ENCODE results near the gene EPS15.
A peak's percentile ranks its signal among the peaks of the same experiment; 100 is the strongest.

The EPS15 gene

GRCh38 chr1:51349862-51350261 is 169.2 kb downstream of the EPS15 start:
- Histone ChIP-seq H3K4me1 (ENCODE audit: insufficient read depth, low read length) (peaks cover 5% of the 10 kb centered on the region; the same call in 1 of the 2 replicates), H3K9ac (ENCODE audit: low read depth, low read length) (no peak overlapping the region), H3K9me3 (ENCODE audit: control insufficient read depth, insufficient read depth, low read length) (no peaks in the 10 kb centered on the region), H3K36me3 (ENCODE audit: insufficient read depth, low read length) (no peaks in the 10 kb centered on the region)

GRCh38 chr1:51348147-51348527 is 170.9 kb downstream of the EPS15 start:
- peaks cover 5% of the 10 kb centered on the region; the same call in 1 of the 2 replicates for H3K4me1 ChIP-seq (ENCODE audit: insufficient read depth, low read length)
- H3K9me3 ChIP-seq (ENCODE audit: control insufficient read depth, insufficient read depth, low read length), result no peaks in the 10 kb centered on the region
- no peaks in the 10 kb centered on the region for H3K36me3 ChIP-seq (ENCODE audit: insufficient read depth, low read length)
- no peak overlapping the region for H3K9ac ChIP-seq (ENCODE audit: low read depth, low read length)

- peaks cover 5% of the 10 kb centered on the region; the same call in 1 of the 2 replicates for H3K4me1 ChIP-seq (ENCODE audit: insufficient read depth, low read length)
These were observed 171.5 kb downstream of the EPS15 start for GRCh38 chr1:51347398-51348146.

GRCh38 chr1:51346086-51346942 is 172.8 kb downstream of the EPS15 start:
- Histone ChIP-seq H3K36me3 (ENCODE audit: insufficient read depth, low read length) (no peaks in the 10 kb centered on the region), H3K4me1 (ENCODE audit: insufficient read depth, low read length) (peaks cover 5% of the 10 kb centered on the region; the same call in 1 of the 2 replicates), H3K9me3 (ENCODE audit: control insufficient read depth, insufficient read depth, low read length) (no peaks in the 10 kb centered on the region), H3K9ac (ENCODE audit: low read depth, low read length) (no peak overlapping the region)

More at GRCh38 chr1:51347398-51348146, 171.5 kb downstream of the EPS15 start:
- no peaks in the 10 kb centered on the region for H3K36me3 ChIP-seq (ENCODE audit: insufficient read depth, low read length)
- H3K9ac ChIP-seq (ENCODE audit: low read depth, low read length), result no peak overlapping the region
- no peaks in the 10 kb centered on the region for H3K9me3 ChIP-seq (ENCODE audit: control insufficient read depth, insufficient read depth, low read length)

GRCh38 chr1:51345300-51345687 is 173.8 kb downstream of the EPS15 start:
- Histone ChIP-seq H3K9me3 (ENCODE audit: control insufficient read depth, insufficient read depth, low read length) (no peaks in the 10 kb centered on the region), H3K9ac (ENCODE audit: low read depth, low read length) (peak overlapping the region; percentile 69; the same call in 1 of the 2 replicates), H3K4me1 (ENCODE audit: insufficient read depth, low read length) (peaks cover 5% of the 10 kb centered on the region; the same call in 1 of the 2 replicates), H3K36me3 (ENCODE audit: insufficient read depth, low read length) (no peaks in the 10 kb centered on the region)

DNA sequence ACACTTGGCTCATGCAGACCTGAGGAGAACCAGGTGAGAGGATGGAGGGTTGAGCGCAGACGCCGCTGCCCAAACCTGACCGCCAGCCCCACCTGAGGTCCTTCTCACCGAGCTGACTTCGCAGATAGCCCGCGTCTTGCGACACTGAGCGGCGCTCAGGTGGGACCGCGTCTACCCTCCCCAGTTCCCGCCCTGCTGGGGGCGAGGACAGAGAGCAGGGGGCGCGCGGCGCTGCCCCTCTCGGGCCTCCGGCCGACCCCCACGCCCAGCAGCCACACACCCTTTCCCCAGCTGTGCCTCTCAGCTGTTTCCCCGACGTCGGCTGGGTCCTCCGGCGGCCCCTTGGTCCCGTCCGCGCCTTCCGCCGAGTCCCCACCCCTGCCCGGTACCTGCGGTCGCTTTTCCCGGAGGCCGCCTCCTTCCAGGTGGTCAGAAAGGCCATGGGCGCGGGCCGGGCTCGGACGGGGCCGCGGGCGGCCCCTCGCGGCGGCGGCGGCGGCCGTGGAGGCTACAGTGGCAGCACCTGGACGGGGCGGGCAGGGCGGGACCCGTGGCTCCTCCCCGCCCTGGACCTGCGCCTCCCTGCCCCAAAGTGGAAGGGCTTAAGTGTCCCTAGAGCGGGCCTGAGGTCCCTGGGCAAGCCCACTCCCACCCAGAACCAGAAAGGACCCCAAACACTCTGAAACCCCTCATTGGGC is 174.3 kb downstream of the EPS15 start:
- Histone ChIP-seq H3K36me3 (ENCODE audit: insufficient read depth, low read length) (no peaks in the 10 kb centered on the region), H3K4me1 (ENCODE audit: insufficient read depth, low read length) (peaks cover 5% of the 10 kb centered on the region; the same call in 1 of the 2 replicates), H3K9ac (ENCODE audit: low read depth, low read length) (peak overlapping the region; percentile 69; the same call in 1 of the 2 replicates), H3K9me3 (ENCODE audit: control insufficient read depth, insufficient read depth, low read length) (no peaks in the 10 kb centered on the region)

DNA sequence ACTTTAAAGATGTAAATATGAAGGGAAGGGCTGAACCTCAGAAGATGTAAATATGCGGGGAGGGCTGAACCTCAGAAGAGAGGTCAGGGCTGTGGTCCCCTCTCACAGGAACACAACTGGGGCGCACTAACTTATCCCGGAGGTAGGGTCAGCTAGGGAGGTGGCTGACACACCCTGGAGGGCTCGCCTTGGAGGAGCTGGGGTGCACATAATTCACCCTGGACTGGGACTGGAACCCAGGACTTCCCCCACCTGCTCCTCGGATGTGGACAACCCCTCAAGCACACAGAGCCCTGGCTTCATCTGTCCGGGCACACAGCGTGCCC is 174.8 kb downstream of the EPS15 start:
- Histone ChIP-seq H3K9ac (ENCODE audit: low read depth, low read length) (peak overlapping the region; percentile 69; the same call in 1 of the 2 replicates), H3K36me3 (ENCODE audit: insufficient read depth, low read length) (no peaks in the 10 kb centered on the region)

GRCh38 chr1:51343624-51344023 is 175.4 kb downstream of the EPS15 start:
- H3K9ac ChIP-seq (ENCODE audit: low read depth, low read length), result no peak overlapping the region
- H3K36me3 ChIP-seq (ENCODE audit: insufficient read depth, low read length), result no peaks in the 10 kb centered on the region
- H3K4me1 ChIP-seq (ENCODE audit: insufficient read depth, low read length), result peaks cover 5% of the 10 kb centered on the region; the same call in 1 of the 2 replicates
- no peaks in the 10 kb centered on the region for H3K9me3 ChIP-seq (ENCODE audit: control insufficient read depth, insufficient read depth, low read length)

More for the DNA sequence above, 174.8 kb downstream of the EPS15 start:
- Histone ChIP-seq H3K4me1 (ENCODE audit: insufficient read depth, low read length) (peaks cover 5% of the 10 kb centered on the region; the same call in 1 of the 2 replicates), H3K9me3 (ENCODE audit: control insufficient read depth, insufficient read depth, low read length) (no peaks in the 10 kb centered on the region)

DNA sequence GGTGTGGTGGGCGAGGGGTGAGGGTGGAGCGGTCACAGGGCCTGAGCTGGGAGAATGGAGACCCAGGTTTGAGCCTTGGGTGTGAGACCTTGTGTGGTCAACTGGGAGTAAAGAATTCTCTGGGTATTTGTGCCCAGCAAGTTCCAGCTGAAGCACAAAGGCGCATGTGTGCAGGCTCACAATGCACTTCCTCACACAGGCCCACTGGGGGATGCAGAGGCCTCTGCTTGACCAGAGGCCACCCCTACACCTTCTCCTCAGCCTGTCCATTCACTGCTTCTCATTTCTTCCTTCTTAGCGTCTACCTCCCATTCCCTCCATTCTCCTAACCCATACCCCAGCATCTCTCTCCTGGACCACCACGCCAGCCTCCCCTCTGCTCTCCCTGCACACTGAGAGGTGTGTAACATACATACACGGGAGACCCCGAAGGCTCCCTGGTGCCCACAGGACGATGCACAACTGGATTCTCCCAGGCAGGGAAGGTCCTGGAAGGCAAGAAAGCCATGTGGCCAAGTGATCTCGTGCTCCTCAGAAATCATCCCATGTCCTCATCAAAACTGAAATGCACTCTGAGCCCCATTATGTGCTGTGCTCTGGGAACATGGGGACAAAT is 176.4 kb downstream of the EPS15 start:
- Histone ChIP-seq H3K4me1 (ENCODE audit: insufficient read depth, low read length) (peaks cover 5% of the 10 kb centered on the region; the same call in 1 of the 2 replicates), H3K9me3 (ENCODE audit: control insufficient read depth, insufficient read depth, low read length) (no peaks in the 10 kb centered on the region), H3K9ac (ENCODE audit: low read depth, low read length) (no peak overlapping the region), H3K36me3 (ENCODE audit: insufficient read depth, low read length) (no peaks in the 10 kb centered on the region)

DNA sequence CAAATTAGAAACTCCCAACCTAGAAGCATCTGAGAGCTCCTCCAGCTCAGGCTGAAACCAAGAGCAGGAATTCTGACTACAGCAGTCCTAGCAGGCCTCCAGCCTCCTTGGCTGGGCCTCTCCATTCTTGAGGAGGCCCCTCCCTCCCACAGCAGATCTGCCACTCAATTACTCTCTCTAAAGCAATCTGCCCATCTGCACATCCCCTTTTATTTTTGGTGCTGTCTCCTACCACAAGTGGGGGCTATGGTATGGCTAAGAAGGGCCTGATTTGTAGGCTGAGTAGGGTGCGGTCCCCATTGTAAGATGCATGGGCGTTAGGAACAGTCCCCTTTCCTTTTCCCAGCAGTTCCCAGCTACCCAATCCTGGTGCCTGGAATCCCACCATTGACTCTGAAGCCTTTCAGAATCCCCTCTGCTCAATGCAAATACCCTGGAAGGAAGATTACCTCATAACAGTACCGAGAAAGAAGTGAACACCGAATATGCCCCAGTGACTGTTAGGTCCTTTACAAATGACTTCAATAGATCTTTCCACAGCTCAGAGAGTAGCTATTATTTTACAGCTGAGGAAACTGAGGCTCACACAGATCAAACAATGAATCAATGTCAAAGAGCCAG is 177.1 kb downstream of the EPS15 start:
- H3K9ac ChIP-seq (ENCODE audit: low read depth, low read length), result no peak overlapping the region
- no peaks in the 10 kb centered on the region for H3K36me3 ChIP-seq (ENCODE audit: insufficient read depth, low read length)
- no peaks in the 10 kb centered on the region for H3K9me3 ChIP-seq (ENCODE audit: control insufficient read depth, insufficient read depth, low read length)
- H3K4me1 ChIP-seq (ENCODE audit: insufficient read depth, low read length), result peaks cover 5% of the 10 kb centered on the region; the same call in 1 of the 2 replicates

GRCh38 chr1:51340380-51340779 is 178.7 kb downstream of the EPS15 start:
- Histone ChIP-seq H3K9me3 (ENCODE audit: control insufficient read depth, insufficient read depth, low read length) (no peaks in the 10 kb centered on the region), H3K9ac (ENCODE audit: low read depth, low read length) (no peak overlapping the region), H3K36me3 (ENCODE audit: insufficient read depth, low read length) (no peaks in the 10 kb centered on the region), H3K4me1 (ENCODE audit: insufficient read depth, low read length) (peaks cover 3% of the 10 kb centered on the region; the same call in 1 of the 2 replicates)

- H3K4me1 ChIP-seq (ENCODE audit: insufficient read depth, low read length), result peaks cover 2% of the 10 kb centered on the region; the same call in 1 of the 2 replicates
- no peaks in the 10 kb centered on the region for H3K9me3 ChIP-seq (ENCODE audit: control insufficient read depth, insufficient read depth, low read length)
- H3K36me3 ChIP-seq (ENCODE audit: insufficient read depth, low read length), result no peaks in the 10 kb centered on the region
- H3K9ac ChIP-seq (ENCODE audit: low read depth, low read length), result no peak overlapping the region
These were observed 182.4 kb downstream of the EPS15 start for GRCh38 chr1:51336711-51337110.

GRCh38 chr1:51336004-51336403 is 183.1 kb downstream of the EPS15 start:
- Histone ChIP-seq H3K9ac (ENCODE audit: low read depth, low read length) (no peak overlapping the region), H3K36me3 (ENCODE audit: insufficient read depth, low read length) (no peaks in the 10 kb centered on the region), H3K4me1 (ENCODE audit: insufficient read depth, low read length) (peaks cover 6% of the 10 kb centered on the region; the same call in 1 of the 2 replicates), H3K9me3 (ENCODE audit: control insufficient read depth, insufficient read depth, low read length) (no peaks in the 10 kb centered on the region)
